ENCODE data around the gene PAAF1.

DNA sequence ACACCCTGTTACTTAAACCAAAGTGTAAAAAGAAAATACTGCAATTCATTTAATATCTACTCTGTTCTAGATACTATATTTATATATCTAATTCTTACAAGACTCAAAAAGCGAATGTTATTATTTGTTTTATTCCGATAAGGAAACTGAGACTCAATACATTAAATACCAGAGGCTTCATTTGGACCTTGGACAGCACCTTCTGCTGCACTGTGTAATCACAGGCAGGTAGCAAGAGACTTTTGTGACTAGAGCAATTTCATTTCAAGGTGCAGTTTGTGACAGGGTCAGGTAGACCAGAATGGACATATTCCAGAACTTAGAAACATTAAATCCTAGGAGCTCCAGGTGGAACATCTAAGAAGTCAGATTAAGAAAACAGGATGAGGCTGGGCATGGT, 52.6 kb downstream of the PAAF1 start:
- no peak for TF ChIP-seq CTCF (IDR thresholded peaks at IDR 0.05; ENCODE audit: low read depth, low read length, poor library complexity, severe bottlenecking)
- no peak for TF ChIP-seq EZH2phosphoT487 (IDR thresholded peaks at IDR 0.05; ENCODE audit: borderline replicate concordance, low read length)

Measured in DOHH2 (cell line).